ENCODE results near the gene SGSH.

The SGSH gene

DNA sequence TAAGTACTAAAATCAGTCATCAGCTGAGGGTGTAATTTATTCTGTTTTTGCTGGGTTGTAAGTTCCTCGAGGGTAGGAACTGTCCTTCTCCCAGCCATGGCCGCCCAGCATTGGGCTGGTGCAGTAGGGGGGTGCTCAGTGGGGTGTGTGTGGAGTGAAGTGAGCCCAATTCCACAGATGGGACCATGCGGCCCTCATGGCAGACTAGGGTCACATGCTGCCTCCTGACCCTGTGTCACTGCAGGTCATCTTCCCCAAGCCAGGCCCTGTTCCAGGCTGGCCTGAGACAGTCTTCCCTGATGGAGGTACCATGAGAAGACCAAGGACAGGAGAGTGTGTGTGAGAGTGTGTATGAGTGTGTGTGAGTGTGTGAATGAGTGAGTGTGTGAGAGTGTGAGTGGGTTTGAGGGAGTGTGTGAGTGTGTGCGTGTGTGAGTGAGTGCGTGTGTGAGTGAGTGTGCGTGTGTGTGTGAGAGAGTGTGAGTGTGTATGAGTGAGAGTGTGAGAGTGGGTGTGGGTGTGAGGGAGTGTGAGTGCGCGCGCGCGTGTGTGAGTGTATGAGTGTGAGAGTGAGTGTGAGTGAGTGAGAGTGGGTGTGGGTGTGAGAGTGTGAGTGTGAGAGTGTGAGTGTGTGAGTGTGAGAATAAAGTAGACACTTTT, 3.8 kb upstream of the SGSH start:
- no peak for DNase-seq

GRCh38 chr17:80223142-80223815, 3.1 kb upstream of the SGSH start:
- no peak for DNase-seq

- no peak for DNase-seq
These were observed 2.4 kb upstream of the SGSH start for GRCh38 chr17:80222376-80223141.

DNA sequence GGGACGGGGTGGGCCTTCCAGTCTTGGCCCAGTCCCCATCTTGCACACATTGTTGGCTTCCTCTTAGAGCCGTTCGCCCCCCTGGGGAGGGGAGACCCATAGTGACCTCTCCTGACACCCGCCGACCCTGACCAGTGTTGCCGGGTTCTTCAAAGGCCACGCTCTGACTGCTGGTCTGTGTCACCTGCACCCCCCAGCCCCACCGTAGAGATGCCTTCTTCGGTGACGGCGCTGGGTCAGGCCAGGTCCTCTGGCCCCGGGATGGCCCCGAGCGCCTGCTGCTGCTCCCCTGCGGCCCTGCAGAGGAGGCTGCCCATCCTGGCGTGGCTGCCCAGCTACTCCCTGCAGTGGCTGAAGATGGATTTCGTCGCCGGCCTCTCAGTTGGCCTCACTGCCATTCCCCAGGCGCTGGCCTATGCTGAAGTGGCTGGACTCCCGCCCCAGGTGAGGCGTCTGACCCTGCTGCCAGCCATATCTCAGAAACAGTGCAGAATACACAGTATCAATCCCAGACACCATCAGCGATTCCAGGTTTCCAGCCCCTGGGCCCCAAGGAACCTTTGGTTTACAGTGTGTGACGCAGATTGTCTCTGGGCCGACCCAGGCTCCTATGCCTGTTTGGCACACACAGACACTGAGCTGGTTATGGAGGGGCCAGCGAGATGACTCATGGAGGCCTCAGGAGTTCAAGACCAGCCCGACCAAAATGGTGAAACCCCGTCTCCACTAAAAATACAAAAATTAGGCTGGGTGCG, 1.4 kb upstream of the SGSH start:
- DNase-seq = no peak

GRCh38 chr17:80220736-80221215, 643 bp upstream of the SGSH start:
- DNase-seq = no peak

- DNase-seq = no peak
These were observed 425 bp downstream of the SGSH start for GRCh38 chr17:80219763-80220053.

DNA sequence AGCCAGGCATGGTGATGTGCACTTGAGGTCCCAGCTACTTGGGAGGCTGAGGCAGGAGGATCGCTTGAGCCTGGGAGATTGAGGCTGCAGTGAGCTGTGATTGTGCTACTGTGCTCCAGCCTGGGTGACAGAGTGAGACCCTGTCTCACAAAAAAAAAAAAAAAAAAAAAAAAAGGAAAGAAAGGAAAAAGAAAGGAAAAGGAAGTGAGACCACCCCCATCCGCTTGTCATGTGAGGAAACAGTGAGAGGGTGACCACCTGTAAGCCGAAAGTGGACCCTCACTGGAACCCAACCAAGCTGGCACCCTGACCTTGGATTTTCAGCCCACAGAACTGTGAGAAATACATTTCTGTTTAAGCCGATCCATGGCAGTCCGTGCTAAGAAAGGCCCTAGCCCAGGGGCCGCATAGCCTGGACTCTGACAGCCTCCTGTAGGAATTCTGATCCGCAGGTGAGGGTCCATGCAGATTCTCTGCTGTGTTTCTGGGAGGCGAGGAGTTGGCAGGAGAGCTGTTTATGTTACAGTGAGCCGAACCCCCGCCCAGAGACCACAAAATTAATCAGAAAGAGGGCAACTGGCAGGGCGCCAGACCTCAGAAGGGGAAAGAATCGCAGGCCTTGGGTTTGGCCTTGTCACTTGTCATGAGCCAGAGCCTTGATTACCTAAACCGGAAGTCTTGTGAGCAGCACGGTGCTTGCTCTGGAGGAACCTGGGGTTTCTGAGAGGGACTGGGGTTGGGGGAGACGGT, 945 bp downstream of the SGSH start:
- peak in 1 of 2 experiments; percentile 13 for DNase-seq

- DNase-seq = no peak
These were observed 1.7 kb downstream of the SGSH start for GRCh38 chr17:80218391-80218790.

GRCh38 chr17:80217703-80218362, 2.3 kb downstream of the SGSH start:
- no peak for DNase-seq

DNA sequence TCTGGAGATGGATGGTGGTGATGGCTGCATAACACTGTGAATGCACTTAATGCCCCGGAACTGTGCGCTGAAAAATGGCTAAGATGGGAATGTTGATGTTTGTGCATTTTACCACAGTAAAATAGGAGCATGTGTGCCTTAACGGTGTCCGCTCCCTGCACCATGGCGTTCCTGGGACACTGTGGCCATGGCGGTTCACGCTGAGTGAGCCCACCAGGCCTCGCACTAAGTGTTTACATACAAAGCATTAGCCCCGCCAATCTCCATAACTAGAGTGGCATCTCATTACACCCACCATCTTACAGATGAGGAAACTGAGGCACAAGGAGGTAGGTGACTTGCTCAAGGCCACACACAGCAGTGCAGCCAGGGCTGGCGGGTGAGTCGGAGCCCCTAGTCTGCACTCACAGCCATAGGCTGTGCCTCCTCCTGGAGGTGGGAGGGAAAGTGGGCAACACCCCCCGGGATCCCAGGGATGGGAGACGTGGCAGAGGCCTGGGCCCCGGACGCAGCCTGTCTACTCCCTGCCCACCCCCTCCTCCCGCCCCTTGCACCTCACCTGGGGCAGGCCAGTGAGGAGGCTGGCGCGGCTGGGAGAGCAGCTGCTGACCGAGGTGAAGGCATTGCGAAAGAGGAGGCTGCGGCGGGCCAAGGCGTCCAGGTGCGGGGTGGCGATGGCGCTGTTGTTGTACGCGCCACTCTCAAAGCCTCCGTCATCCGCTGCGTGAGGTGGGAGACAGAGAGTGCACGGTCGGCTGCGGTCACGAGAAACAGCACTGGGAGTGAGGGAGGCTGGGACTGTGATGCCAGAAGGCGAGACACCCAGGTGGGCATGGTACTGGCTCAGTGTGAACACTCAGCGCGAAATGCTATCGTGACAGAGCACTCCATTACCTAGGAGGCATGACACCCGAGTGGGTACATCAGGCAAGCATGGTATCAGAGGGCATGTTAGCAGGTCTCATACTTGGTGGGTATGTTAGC, 3.4 kb downstream of the SGSH start:
- DNase-seq = no peak

GRCh38 chr17:80214878-80215210, 5.3 kb downstream of the SGSH start:
- DNase-seq = no peak

GRCh38 chr17:80214012-80214877, 5.9 kb downstream of the SGSH start:
- no peak for DNase-seq

GRCh38 chr17:80213643-80213975, 6.5 kb downstream of the SGSH start:
- DNase-seq = no peak

DNA sequence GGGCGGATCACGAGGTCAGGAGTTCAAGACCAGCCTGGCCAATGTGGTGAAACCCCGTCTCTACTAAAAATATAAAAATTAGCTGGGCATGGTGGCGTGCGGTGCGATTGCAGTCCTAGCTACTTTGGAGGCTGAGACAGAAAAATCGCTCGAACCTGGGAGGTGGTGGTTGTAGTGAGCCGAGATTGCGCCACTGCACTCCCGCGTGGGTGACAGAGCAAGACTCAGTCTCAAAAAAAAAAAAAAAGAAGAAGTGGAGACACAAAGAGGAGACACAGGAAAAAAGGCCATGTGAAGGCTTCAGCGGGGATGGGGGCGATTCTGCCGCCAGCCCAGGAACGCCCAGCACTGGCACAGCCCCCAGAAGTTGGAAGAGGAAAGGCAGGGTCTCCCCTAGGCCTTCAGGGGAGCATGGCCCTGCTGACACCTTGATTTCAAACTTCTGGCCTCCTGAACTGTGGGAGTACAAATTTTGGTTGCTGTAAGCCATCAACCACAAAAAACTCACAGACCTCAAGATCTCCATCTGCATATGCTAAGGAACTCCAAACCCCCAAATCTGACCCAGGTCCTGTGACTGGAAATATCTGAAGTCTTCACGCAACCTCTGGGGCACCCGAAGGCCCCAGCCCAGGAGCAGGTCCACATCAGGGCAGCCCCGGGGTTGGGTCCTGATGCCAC, 7.0 kb downstream of the SGSH start:
- DNase-seq = no peak

GRCh38 chr17:80212511-80212910, 7.6 kb downstream of the SGSH start:
- no peak for DNase-seq

GRCh38 chr17:80212109-80212508, 8.0 kb downstream of the SGSH start:
- DNase-seq = no peak

DNA sequence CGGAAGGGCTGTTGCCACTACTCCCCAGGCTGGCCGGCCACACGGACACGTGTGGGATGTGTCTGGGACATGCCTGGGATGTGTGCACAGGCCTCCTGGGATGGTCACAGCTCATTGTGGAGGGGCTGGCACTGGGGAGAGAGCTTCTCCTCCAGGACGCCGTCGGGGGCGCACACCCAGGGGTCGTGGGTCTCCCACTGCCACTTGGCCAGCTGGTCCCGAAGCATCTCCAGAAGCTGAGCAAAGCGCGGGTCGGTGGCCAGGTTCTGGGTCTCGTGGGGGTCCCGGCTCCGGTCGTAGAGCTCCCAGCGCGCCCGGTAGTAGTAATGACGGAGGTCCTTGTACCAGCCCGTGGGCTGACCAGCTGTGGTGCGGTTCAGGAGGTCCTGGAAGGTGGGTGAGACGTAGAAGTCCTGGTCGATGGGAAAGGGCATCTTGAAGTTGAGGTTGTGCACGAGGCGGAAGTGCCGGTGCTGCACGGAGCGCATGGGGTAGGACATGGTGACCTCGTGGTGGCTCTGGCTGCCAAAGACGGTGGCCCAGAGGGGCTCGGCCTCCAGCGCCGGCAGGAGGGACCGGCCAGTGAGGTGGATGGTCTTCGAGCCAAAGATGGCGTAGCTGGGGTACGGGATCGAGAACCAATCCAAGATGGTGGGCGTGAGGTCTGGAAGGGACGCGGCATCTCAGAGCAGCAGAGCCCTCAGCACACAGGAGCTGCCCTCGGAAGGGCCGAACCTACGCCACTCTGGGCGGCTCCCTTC, 9.6 kb downstream of the SGSH start:
- DNase-seq = no peak

GRCh38 chr17:80209765-80210164, 10.4 kb downstream of the SGSH start:
- DNase-seq = no peak

GRCh38 chr17:80208050-80208449, 12.1 kb downstream of the SGSH start:
- no peak for DNase-seq
